Measurements from ENCODE around the gene CXCL14.
A peak's percentile ranks its signal among the peaks of the same experiment; 100 is the strongest.

Gene CXCL14

GRCh38 chr5:135568246-135568645 is 10.5 kb downstream of the CXCL14 start:
- DNase-seq (ENCODE audit: low read depth in 2 of 2), result no peak

GRCh38 chr5:135567661-135568060 is 11.1 kb downstream of the CXCL14 start:
- DNase-seq (ENCODE audit: low read depth in 2 of 2), result no peak

- no peak for DNase-seq (ENCODE audit: low read depth in 2 of 2)
Observed at GRCh38 chr5:135566422-135567400, 12.1 kb downstream of the CXCL14 start.

GRCh38 chr5:135565725-135566421 is 12.9 kb downstream of the CXCL14 start:
- DNase-seq (ENCODE audit: low read depth in 2 of 2), result peak; percentile 57 to 67

- DNase-seq (ENCODE audit: low read depth in 2 of 2), result no peak
Observed at GRCh38 chr5:135565266-135565665, 13.5 kb downstream of the CXCL14 start.

GRCh38 chr5:135564331-135564730 is 14.5 kb downstream of the CXCL14 start:
- DNase-seq (ENCODE audit: low read depth in 2 of 2), result no peak

GRCh38 chr5:135561266-135561665 is 17.5 kb downstream of the CXCL14 start:
- no peak for DNase-seq (ENCODE audit: low read depth in 2 of 2)

- peak; percentile 59 to 65 for DNase-seq (ENCODE audit: low read depth in 2 of 2)
Observed at GRCh38 chr5:135560858-135561257, 17.9 kb downstream of the CXCL14 start.

- no peak for DNase-seq (ENCODE audit: low read depth in 2 of 2)
Observed at GRCh38 chr5:135559354-135559753, 19.4 kb downstream of the CXCL14 start.

GRCh38 chr5:135557076-135557838 is 21.5 kb downstream of the CXCL14 start:
- DNase-seq (ENCODE audit: low read depth in 2 of 2), result no peak

GRCh38 chr5:135556620-135557019 is 22.2 kb downstream of the CXCL14 start:
- DNase-seq (ENCODE audit: low read depth in 2 of 2), result no peak

- DNase-seq (ENCODE audit: low read depth in 2 of 2), result no peak
Observed at GRCh38 chr5:135555530-135555929, 23.3 kb downstream of the CXCL14 start.

- no peak for DNase-seq (ENCODE audit: low read depth in 2 of 2)
Observed at GRCh38 chr5:135553688-135554462, 24.9 kb downstream of the CXCL14 start.

GRCh38 chr5:135551593-135552447 is 27.0 kb downstream of the CXCL14 start:
- DNase-seq (ENCODE audit: low read depth in 2 of 2), result peak; percentile 30 to 48

- DNase-seq (ENCODE audit: low read depth in 2 of 2), result no peak
Observed at GRCh38 chr5:135549413-135549812, 29.4 kb downstream of the CXCL14 start.

GRCh38 chr5:135547590-135548254 is 31.1 kb downstream of the CXCL14 start:
- DNase-seq (ENCODE audit: low read depth in 2 of 2), result no peak

GRCh38 chr5:135546912-135547311 is 31.9 kb downstream of the CXCL14 start:
- DNase-seq (ENCODE audit: low read depth in 2 of 2), result no peak

- no peak for DNase-seq (ENCODE audit: low read depth in 2 of 2)
Observed at GRCh38 chr5:135546101-135546500, 32.7 kb downstream of the CXCL14 start.

- no peak for DNase-seq (ENCODE audit: low read depth in 2 of 2)
Observed at GRCh38 chr5:135545099-135545498, 33.7 kb downstream of the CXCL14 start.

All from stimulated activated CD8-positive, alpha-beta memory T cell treated with anti-CD3 and anti-CD28 coated beads, Interleukin-2, amount 100 ng/mL, for 48 hours (primary cell).